Keratinocyte (primary cell): ENCODE measurements around the gene PRPSAP1.

Experiments used
- EZH2 ChIP-seq: IDR thresholded peaks from one replicate; pipeline ENCODE4 v1.6.1; 2012; ENCODE audit warnings: inconsistent platforms, mild to moderate bottlenecking, low read length, moderate library complexity
- TF ChIP-seq, protein P1 (sequence below), 3 experiments: IDR thresholded peaks in 1 of 3; conservative IDR thresholded peaks in 1 of 3; optimal IDR thresholded peaks in 1 of 3; 2 replicates in 2 of 3; 3 replicates in 1 of 3; pipeline versions ENCODE3 to v1.5.1; 2011; ENCODE audit warnings: low read length in 3 of 3, mild to moderate bottlenecking in 3 of 3, moderate library complexity in 2 of 3, control low read depth in 1 of 3, inconsistent platforms in 1 of 3; ENCODE audit not compliant: insufficient read depth in 2 of 3; ENCODE audit errors: extremely low read depth in 1 of 3

DNA sequence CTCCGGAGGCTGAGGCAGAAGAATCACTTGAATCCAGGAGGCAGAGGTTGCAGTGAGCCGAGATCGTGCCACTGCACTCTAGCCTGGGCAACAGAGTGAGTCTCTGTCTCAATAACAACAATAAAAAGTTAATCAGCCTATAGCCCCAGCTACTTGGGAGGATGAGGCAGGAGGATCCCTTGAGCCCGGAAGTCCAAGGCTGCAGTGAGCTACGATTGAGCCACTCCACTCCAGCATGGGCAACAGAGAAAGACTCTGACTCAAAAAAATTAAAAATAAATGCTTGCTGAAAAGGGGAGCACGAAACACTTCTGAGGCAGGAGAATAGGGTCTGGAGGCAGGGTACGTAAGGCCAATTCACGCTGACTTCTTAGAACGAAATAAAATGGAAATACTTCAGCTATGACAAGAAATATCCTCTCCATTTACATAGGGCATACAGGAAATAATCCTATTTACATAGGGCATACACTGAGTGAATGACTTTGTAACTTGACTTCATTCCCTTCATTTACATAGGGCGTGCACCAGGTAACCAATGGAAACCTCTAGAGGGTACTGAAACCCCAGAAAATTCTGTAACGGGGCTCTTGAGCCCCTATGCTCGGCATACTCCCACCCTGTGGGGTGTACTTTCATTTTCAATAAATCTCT, 3.2 kb upstream of the PRPSAP1 start:
- TF ChIP-seq, protein P1, sequence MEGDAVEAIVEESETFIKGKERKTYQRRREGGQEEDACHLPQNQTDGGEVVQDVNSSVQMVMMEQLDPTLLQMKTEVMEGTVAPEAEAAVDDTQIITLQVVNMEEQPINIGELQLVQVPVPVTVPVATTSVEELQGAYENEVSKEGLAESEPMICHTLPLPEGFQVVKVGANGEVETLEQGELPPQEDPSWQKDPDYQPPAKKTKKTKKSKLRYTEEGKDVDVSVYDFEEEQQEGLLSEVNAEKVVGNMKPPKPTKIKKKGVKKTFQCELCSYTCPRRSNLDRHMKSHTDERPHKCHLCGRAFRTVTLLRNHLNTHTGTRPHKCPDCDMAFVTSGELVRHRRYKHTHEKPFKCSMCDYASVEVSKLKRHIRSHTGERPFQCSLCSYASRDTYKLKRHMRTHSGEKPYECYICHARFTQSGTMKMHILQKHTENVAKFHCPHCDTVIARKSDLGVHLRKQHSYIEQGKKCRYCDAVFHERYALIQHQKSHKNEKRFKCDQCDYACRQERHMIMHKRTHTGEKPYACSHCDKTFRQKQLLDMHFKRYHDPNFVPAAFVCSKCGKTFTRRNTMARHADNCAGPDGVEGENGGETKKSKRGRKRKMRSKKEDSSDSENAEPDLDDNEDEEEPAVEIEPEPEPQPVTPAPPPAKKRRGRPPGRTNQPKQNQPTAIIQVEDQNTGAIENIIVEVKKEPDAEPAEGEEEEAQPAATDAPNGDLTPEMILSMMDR (optimal IDR thresholded peaks at IDR 0.05 in 1 of 3, IDR thresholded peaks at IDR 0.05 in 1 of 3, conservative IDR thresholded peaks at IDR 0.05 in 1 of 3; ENCODE audit: extremely low read depth in 1 of 3, insufficient read depth in 2 of 3, low read length in 3 of 3) = no peak
- no peak for TF ChIP-seq EZH2
